Skeletal muscle satellite cell (primary cell): ENCODE data around the gene CELF5.

Experiments used
- H3K27me3 ChIP-seq: 2 replicates; pipeline ENCODE4 v1.7.0; 2013; ENCODE audit warnings: low read length; ENCODE audit not compliant: control insufficient read depth, insufficient read depth
- H3K36me3 ChIP-seq: 2 replicates; pipeline ENCODE4 v1.7.0; 2013; ENCODE audit warnings: mild to moderate bottlenecking, control low read depth, low read length; ENCODE audit not compliant: insufficient read depth
- H3K4me1 ChIP-seq: 2 replicates; pipeline ENCODE4 v1.7.0; 2013; ENCODE audit warnings: low read length; ENCODE audit not compliant: control insufficient read depth, insufficient read depth
- H3K4me2 ChIP-seq: 2 replicates; pipeline ENCODE4 v1.7.0; 2013; ENCODE audit warnings: mild to moderate bottlenecking, low read length
- H3K4me3 ChIP-seq: 2 replicates; pipeline ENCODE4 v1.7.0; 2013; ENCODE audit warnings: low read length
- H3K9ac ChIP-seq: 2 replicates; pipeline ENCODE4 v1.7.0; 2013; ENCODE audit warnings: mild to moderate bottlenecking, low read depth, low read length, moderate library complexity
- H3K9me3 ChIP-seq: replicated peaks from 2 replicates; pipeline ENCODE4 v1.7.0; 2013; ENCODE audit warnings: mild to moderate bottlenecking, control low read depth, low read length

CELF5 gene

DNA sequence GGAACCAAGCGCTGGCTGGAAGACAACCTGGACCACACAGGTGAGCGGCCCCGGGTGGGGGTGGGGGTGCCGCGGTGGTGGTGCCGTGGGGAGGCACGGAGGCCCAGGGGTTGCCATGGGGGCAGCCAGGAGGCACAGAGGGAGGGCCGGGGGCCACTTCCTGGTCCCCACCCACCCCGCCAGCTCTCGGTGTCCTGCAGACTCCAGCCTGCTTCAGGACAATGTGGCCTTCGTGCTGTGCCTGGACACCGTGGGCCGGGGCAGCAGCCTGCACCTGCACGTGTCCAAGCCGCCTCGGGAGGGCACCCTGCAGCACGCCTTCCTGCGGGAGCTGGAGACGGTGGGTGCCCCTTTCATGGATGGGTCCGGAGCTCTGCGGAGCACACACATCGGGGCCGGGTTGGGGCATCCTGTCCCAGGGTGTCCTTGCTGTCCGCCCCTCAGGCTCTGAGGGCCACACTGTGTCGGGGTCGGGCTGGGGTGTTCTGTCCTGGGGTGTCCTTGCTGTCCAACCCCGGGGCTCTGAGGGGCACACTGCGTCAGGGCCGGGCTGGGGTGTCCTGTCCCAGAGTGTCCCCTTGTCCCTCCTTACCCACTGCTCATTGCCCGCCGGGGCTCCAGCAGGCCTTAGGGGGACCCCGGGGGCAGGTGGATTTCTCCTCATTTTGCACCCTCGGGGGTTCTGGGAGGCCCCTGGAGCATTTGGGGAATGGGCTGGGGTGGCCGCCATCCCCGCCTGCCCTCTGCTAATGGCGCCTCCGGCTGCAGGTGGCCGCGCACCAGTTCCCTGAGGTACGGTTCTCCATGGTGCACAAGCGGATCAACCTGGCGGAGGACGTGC, 20.4 kb upstream of the CELF5 start:
- Histone ChIP-seq H3K36me3 (peaks cover 39% of the 10 kb centered on the region), H3K4me2 (no peak overlapping the region), H3K9me3 (no peaks in the 10 kb centered on the region), H3K9ac (no peak overlapping the region), H3K27me3 (no peaks in the 10 kb centered on the region), H3K4me3 (no peak overlapping the region), H3K4me1 (no peaks in the 10 kb centered on the region)

DNA sequence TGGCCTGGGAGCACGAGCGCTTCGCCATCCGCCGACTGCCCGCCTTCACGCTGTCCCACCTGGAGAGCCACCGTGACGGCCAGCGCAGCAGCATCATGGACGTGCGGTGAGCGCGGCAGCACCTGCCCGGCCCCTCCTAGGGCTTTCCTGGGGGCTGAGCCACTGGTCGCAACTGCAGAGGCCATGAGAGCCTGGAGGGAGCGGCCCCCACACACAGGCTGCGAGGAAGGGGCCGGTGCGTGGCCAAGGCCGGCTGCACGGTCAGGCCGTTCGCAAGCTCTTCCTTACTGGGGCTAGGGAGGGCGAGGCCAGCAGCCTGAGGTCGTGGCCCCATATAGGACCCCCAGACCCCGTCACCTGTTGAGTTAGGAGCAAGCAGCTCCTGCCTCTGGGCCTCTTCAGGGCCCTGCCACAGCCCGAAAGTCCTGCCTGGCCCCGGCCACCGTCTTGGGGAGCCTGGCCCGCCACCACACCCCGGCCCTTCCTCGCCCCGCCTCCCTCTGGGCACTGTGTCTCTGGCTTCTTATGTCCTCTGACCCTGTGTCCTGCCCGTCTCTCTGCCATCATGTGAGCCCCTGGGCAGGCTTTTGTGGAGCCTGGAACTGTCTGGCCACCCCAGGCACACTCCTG, 19.7 kb upstream of the CELF5 start:
- no peak overlapping the region for H3K4me3 ChIP-seq
- H3K4me1 ChIP-seq, result no peaks in the 10 kb centered on the region
- H3K4me2 ChIP-seq, result no peak overlapping the region
- H3K9me3 ChIP-seq, result no peaks in the 10 kb centered on the region
- H3K27me3 ChIP-seq, result no peaks in the 10 kb centered on the region
- H3K9ac ChIP-seq, result no peak overlapping the region
- H3K36me3 ChIP-seq, result peaks cover 39% of the 10 kb centered on the region

- H3K9me3 ChIP-seq, result no peaks in the 10 kb centered on the region
- H3K9ac ChIP-seq, result no peak overlapping the region
- H3K4me3 ChIP-seq, result no peak overlapping the region
- no peaks in the 10 kb centered on the region for H3K4me1 ChIP-seq
- H3K4me2 ChIP-seq, result no peak overlapping the region
- no peaks in the 10 kb centered on the region for H3K27me3 ChIP-seq
- H3K36me3 ChIP-seq, result peaks cover 39% of the 10 kb centered on the region
These were observed 18.1 kb upstream of the CELF5 start for GRCh38 chr19:3206216-3206953.

DNA sequence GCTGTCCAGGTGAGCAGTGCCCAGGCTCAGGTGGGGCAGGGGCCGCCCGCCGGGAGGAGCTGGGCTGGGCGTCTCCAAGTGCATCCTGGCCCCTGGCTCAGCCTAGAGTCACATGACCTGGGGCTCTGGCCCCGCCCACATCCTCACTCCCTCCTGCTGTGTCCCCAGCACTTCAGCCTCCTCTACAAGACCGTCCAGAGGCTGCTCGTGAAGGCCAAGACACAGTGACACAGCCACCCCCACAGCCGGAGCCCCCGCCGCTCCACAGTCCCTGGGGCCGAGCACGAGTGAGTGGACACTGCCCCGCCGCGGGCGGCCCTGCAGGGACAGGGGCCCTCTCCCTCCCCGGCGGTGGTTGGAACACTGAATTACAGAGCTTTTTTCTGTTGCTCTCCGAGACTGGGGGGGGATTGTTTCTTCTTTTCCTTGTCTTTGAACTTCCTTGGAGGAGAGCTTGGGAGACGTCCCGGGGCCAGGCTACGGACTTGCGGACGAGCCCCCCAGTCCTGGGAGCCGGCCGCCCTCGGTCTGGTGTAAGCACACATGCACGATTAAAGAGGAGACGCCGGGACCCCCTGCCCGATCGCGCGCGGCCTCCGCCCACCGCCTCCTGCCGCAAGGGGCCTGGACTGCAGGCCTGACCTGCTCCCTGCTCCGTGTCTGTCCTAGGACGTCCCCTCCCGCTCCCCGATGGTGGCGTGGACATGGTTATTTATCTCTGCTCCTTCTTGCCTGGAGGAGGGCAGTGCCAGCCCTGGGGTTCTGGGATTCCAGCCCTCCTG, 16.8 kb upstream of the CELF5 start:
- Histone ChIP-seq H3K36me3 (peaks cover 37% of the 10 kb centered on the region), H3K4me2 (no peak overlapping the region), H3K9me3 (no peaks in the 10 kb centered on the region), H3K4me1 (no peaks in the 10 kb centered on the region), H3K9ac (no peak overlapping the region), H3K4me3 (no peak overlapping the region), H3K27me3 (no peaks in the 10 kb centered on the region)

GRCh38 chr19:3208317-3209207, 15.9 kb upstream of the CELF5 start:
- no peaks in the 10 kb centered on the region for H3K9me3 ChIP-seq
- H3K4me2 ChIP-seq, result no peak overlapping the region
- peaks cover 37% of the 10 kb centered on the region for H3K36me3 ChIP-seq
- H3K4me1 ChIP-seq, result no peaks in the 10 kb centered on the region
- no peak overlapping the region for H3K4me3 ChIP-seq
- no peak overlapping the region for H3K9ac ChIP-seq
- H3K27me3 ChIP-seq, result no peaks in the 10 kb centered on the region

DNA sequence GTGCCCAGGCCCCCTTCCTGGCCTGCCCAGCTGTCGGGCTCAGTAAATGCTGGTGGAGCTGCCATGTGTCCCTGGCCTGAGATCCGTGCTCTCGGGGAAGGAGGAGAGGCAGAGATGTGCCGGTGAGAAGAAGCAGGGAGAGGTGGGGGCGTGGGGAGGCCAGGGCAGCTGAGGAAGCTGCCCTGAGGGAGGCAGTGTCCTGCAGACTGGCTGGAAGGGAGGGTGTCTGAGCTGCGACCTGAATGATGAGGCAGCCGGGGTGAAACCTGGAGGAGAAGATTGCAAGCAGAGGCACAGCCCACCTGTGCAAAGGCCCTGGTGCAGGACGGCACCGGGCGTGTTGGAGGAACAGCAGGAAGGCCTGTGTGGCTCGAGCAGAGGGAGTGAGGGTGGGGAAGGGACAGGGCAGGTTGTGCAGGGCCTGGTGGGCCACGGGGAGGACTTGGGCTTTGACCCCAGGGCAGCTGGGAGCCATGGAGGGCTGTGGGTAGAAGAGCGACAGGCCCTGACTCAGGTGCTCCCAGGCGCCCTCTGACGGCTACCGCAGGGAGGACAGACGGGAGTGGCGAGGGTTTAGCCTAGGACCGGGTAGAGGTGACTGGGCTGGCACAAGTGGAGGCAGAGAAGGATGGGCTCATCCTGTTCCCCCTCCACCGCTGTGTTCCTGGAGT, 14.0 kb upstream of the CELF5 start:
- H3K36me3 ChIP-seq, result peaks cover 30% of the 10 kb centered on the region

GRCh38 chr19:3211191-3211590, 13.3 kb upstream of the CELF5 start:
- Histone ChIP-seq H3K4me2 (no peak overlapping the region), H3K9me3 (no peaks in the 10 kb centered on the region), H3K36me3 (peaks cover 28% of the 10 kb centered on the region), H3K9ac (no peak overlapping the region), H3K27me3 (no peaks in the 10 kb centered on the region), H3K4me3 (no peak overlapping the region), H3K4me1 (no peaks in the 10 kb centered on the region)

More for the DNA sequence above, 14.0 kb upstream of the CELF5 start:
- H3K4me2 ChIP-seq, result no peak overlapping the region
- no peaks in the 10 kb centered on the region for H3K27me3 ChIP-seq
- no peak overlapping the region for H3K4me3 ChIP-seq
- H3K4me1 ChIP-seq, result no peaks in the 10 kb centered on the region
- no peaks in the 10 kb centered on the region for H3K9me3 ChIP-seq
- H3K9ac ChIP-seq, result no peak overlapping the region

- no peaks in the 10 kb centered on the region for H3K27me3 ChIP-seq
- H3K4me1 ChIP-seq, result no peaks in the 10 kb centered on the region
- H3K4me2 ChIP-seq, result no peak overlapping the region
- H3K9me3 ChIP-seq, result no peaks in the 10 kb centered on the region
- H3K4me3 ChIP-seq, result no peak overlapping the region
- H3K9ac ChIP-seq, result no peak overlapping the region
- H3K36me3 ChIP-seq, result peaks cover 14% of the 10 kb centered on the region
These were observed 11.3 kb upstream of the CELF5 start for GRCh38 chr19:3213159-3213558.

- no peaks in the 10 kb centered on the region for H3K4me1 ChIP-seq
- no peak overlapping the region for H3K4me2 ChIP-seq
- peaks cover 3% of the 10 kb centered on the region for H3K36me3 ChIP-seq
- no peaks in the 10 kb centered on the region for H3K9me3 ChIP-seq
- no peak overlapping the region for H3K4me3 ChIP-seq
- no peak overlapping the region for H3K9ac ChIP-seq
- no peaks in the 10 kb centered on the region for H3K27me3 ChIP-seq
These were observed 7.6 kb upstream of the CELF5 start for GRCh38 chr19:3216874-3217273.

DNA sequence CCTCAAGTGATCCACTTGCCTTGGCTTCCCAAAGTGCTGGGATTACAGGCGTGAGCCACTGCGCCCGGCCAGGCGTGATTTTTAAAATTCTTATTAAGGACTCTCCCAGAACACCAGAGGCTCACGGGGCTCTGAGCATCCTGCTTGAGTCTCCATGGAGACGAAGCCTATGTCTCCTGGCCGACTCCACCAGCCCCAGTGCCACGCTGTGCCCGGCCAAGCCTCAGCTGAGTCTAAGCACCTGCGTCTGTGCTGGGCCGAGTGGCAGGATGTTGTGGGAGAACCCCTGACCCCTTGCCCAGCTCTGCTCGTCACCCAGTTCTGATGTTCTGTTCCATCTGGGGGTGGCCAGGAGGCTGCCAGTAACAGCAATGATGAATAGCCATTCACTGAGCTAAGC, 3.9 kb upstream of the CELF5 start:
- Histone ChIP-seq H3K36me3 (peaks cover 3% of the 10 kb centered on the region), H3K27me3 (peaks cover 3% of the 10 kb centered on the region), H3K4me3 (no peak overlapping the region), H3K4me2 (no peak overlapping the region), H3K9me3 (no peaks in the 10 kb centered on the region), H3K4me1 (no peaks in the 10 kb centered on the region), H3K9ac (no peak overlapping the region)
